SU-DHL-6 (cell line): ENCODE results near the gene PAX5.

ENCODE experiments used
- EZH2phosphoT487 ChIP-seq: fragments of 200-600 bp; sonication (generic), shearing (Covaris generic); conservative IDR thresholded peaks from 2 replicates; pipeline ENCODE4 v1.6.1; 2018; ENCODE audit warnings: mild to moderate bottlenecking, antibody characterized with exemption, low read length, moderate library complexity, mixed read lengths
- TF ChIP-seq, protein P1 (sequence below): fragments of 200-600 bp; sonication (generic); IDR thresholded peaks from one replicate; pipeline ENCODE4 v1.5.1; 2017; ENCODE audit warnings: antibody characterized with exemption, mild to moderate bottlenecking, low read length, moderate library complexity; ENCODE audit not compliant: insufficient read depth, poor library complexity, severe bottlenecking

DNA sequence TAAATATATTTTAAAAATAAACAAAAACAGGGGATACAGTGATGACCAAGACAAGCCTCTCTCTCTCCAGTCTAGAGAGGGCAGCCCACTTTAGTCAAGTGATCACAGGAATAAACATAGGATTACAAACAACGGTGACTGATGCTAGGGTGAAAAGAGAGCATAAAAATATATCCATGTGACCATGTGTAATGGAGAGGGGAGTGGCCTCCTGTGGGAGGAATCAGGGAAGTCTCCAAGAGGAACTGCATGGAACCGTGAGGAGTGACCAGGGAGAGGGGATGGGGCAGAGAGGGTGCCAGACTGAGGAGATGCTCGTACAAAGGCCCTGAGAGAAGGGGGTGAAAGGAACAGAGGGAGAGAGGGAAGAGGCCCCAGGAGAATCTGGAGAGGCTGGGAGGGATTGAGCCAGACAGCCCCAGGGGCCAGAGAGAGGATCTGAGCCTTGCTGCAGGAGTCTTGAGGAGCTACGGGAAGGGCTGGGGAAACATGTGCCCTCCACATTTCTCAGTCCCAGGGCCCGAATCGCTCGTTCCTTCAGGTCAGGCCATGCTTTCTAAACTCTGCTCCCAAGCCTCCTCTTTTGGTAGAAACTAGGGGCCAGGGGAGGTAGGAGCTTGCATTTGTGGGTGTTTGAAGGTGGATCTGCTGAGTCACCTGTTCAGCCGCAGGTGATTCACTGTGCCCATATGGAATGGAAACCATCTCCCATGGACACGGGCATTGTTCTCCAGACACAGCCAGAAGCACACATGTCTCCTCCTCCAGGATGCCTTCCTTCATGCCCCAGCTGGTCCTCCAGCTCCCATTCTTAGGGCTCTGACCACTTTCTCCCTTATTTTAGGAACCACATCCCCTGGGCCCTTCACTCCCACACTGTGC is 63.8 kb downstream of the PAX5 start:
- TF ChIP-seq, protein P1, sequence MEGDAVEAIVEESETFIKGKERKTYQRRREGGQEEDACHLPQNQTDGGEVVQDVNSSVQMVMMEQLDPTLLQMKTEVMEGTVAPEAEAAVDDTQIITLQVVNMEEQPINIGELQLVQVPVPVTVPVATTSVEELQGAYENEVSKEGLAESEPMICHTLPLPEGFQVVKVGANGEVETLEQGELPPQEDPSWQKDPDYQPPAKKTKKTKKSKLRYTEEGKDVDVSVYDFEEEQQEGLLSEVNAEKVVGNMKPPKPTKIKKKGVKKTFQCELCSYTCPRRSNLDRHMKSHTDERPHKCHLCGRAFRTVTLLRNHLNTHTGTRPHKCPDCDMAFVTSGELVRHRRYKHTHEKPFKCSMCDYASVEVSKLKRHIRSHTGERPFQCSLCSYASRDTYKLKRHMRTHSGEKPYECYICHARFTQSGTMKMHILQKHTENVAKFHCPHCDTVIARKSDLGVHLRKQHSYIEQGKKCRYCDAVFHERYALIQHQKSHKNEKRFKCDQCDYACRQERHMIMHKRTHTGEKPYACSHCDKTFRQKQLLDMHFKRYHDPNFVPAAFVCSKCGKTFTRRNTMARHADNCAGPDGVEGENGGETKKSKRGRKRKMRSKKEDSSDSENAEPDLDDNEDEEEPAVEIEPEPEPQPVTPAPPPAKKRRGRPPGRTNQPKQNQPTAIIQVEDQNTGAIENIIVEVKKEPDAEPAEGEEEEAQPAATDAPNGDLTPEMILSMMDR: no peak
- no peak for TF ChIP-seq EZH2phosphoT487
